Adrenal gland (tissue), 12 donors: ENCODE results near the gene NINL. TPM values are rescaled to one million over a fixed set of nuclear protein-coding genes. Genes with fewer than 3 reads are reported as not detected.
"Not testable (repeated sequence)": the region's sequence is repeated elsewhere in the genome, so short reads cannot be mapped to it uniquely, and the experiment has no call there.

Experiments used
- DNase-seq, 7 donors: peaks; one replicate each; pipeline ENCODE4 v3.0.0-alpha.2; 2019 to 2020
- H3K27ac ChIP-seq, 5 donors: fragments of 200-600 bp; sonication (generic) in 4 of 5; 1 replicate in 3 of 5; 2 replicates in 2 of 5; pipeline versions ENCODE4 v1.5.1 to v1.8.0; 2016 to 2020; ENCODE audit warnings: mild to moderate bottlenecking in 1 of 5
- H3K27me3 ChIP-seq: fragments of 200-600 bp; 2 replicates; pipeline ENCODE4 v1.8.0; 2021
- H3K36me3 ChIP-seq, 2 donors: fragments of 200-600 bp; replicated peaks in 1 of 2; 1 replicate in 1 of 2; 2 replicates in 1 of 2; pipeline versions ENCODE4 v1.5.1 to v1.8.0; 2018 to 2022
- H3K4me1 ChIP-seq, 2 donors: fragments of 200-600 bp; replicated peaks in 1 of 2; 1 replicate in 1 of 2; 2 replicates in 1 of 2; pipeline versions ENCODE4 v1.5.1 to v1.8.0; 2018 to 2021
- H3K4me3 ChIP-seq, 4 donors: fragments of 200-600 bp; sonication (generic) in 3 of 4; one replicate each; pipeline ENCODE4 v1.5.1; 2016 to 2018
- H3K9me3 ChIP-seq, 3 donors: fragments of 200-600 bp; sonication (generic) in 1 of 3; replicated peaks in 1 of 3; 1 replicate in 2 of 3; 2 replicates in 1 of 3; pipeline versions ENCODE4 v1.5.1 to v1.8.0; 2016 to 2021
- POLR2A ChIP-seq, 2 donors: fragments of 450-650 bp; IDR thresholded peaks; one replicate each; pipeline ENCODE4 v1.6.1; 2017; ENCODE audit warnings: antibody characterized with exemption in 2 of 2, mild to moderate bottlenecking in 2 of 2, moderate library complexity in 1 of 2
- WGBS, 4 donors: extraction: QIAGEN DNeasy Blood & Tissue Kit in 2 of 4; methylation state at CpG; one replicate each; pipeline versions ENCODE4 v1.1.5 to v1.1.7; 2013 to 2017; 5-methylcytosine and 5-hydroxymethylcytosine counted together
- intact Hi-C, 2 donors: fragments of 100-400 bp; cut with DNase I; formaldehyde crosslinking; loops; one replicate each; pipeline versions ENCODE4 v1.14.1 to v1.15.0; 2022 to 2023
- polyA plus RNA-seq, 3 donors: library from polyadenylated mRNA; stranded (reverse); fragments of 200-250 nt in 2 of 3; fragments of 350-450 nt in 1 of 3; fragmentation: Illumina TruSeq in 1 of 3; extraction: RNeasy Lipid Tissue Mini Kit (QIAGEN cat#74804) in 1 of 3; gene quantifications; one replicate each; pipeline ENCODE4 v1.2.3, GENCODE V29; 2013 to 2014
- total RNA-seq, 9 donors: library from RNA; depleted of rRNA in 4 of 9; stranded (reverse); fragments of >200 nt in 4 of 9; fragments of 120-200 nt in 1 of 9; fragmentation: NEBNext Ultra II Directional in 1 of 9; extraction: Animal tissue kit (Norgen Biotek cat#: 25700) in 1 of 9; gene quantifications; one replicate each; pipeline versions ENCODE4 v1.1.0 to v1.2.4, GENCODE V29; 2013 to 2023
- TF ChIP-seq, protein P1 (sequence below), 6 experiments: fragments of 450-650 bp in 4 of 6; fragments of 200-600 bp in 2 of 6; sonication (generic) in 1 of 6; IDR thresholded peaks; 1 replicate in 5 of 6; 2 replicates in 1 of 6; pipeline versions ENCODE4 v1.5.1 to v1.8.0; 2016 to 2021; ENCODE audit warnings: antibody characterized with exemption in 6 of 6, mild to moderate bottlenecking in 2 of 6, moderate library complexity in 1 of 6
- donor health status: healthy with polysubstance abuse.
- donor health status: Bipolar disorder and iron deficiency.
- donor health status: DM: yes; HTN: yes; CAD: no.
- donor health status: DM: no; HTN: no; CAD: no.
- donor health status: DM: no; HTN: no; CAD: no.
- donor health status: DM: yes; HTN: yes; CAD: no.

Gene NINL
- total and polyA plus RNA-seq, 12 donors: 10.0 to 30.9 (median 15.4) TPM

DNA sequence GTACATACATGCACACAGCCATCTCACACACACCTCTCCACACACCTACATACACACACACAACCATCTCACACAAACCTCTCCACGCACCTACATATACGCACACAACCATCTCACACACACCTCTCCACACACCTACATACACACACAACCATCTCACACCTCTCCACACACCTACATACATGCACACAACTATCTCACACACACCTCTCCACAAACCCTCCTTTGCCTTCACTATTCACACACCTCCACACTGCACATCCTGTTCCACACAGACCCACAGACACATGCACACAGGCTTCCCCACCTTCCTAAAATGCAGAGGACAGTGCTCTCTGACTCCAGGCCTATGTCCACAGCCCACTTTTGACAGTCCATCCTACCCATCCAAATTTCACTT lies 16.3 kb upstream of the NINL start:
- no peaks in the 10 kb centered on the region for H3K36me3 ChIP-seq
- intact Hi-C loops: loop anchor here in 1 of 2 donors (10.0 kb wide), 1 partner anchor 107 kb away; no protein-coding TSS in a partner anchor
- H3K4me1 ChIP-seq: no peaks in the 10 kb centered on the region
- no peak overlapping the region for H3K4me3 ChIP-seq
- H3K9me3 ChIP-seq: no peaks in the 10 kb centered on the region
- no peak overlapping the region for H3K27ac ChIP-seq
- WGBS, 4 donors: 62 to 93% (median 78%) methylated on average over 2 of the region's 2 CpGs
- TF ChIP-seq POLR2A (IDR thresholded peaks at IDR 0.05): no peak
- TF ChIP-seq, protein P1, sequence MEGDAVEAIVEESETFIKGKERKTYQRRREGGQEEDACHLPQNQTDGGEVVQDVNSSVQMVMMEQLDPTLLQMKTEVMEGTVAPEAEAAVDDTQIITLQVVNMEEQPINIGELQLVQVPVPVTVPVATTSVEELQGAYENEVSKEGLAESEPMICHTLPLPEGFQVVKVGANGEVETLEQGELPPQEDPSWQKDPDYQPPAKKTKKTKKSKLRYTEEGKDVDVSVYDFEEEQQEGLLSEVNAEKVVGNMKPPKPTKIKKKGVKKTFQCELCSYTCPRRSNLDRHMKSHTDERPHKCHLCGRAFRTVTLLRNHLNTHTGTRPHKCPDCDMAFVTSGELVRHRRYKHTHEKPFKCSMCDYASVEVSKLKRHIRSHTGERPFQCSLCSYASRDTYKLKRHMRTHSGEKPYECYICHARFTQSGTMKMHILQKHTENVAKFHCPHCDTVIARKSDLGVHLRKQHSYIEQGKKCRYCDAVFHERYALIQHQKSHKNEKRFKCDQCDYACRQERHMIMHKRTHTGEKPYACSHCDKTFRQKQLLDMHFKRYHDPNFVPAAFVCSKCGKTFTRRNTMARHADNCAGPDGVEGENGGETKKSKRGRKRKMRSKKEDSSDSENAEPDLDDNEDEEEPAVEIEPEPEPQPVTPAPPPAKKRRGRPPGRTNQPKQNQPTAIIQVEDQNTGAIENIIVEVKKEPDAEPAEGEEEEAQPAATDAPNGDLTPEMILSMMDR (IDR thresholded peaks at IDR 0.05): no peak
- no peak for DNase-seq
- H3K27me3 ChIP-seq: no peaks in the 10 kb centered on the region

DNA sequence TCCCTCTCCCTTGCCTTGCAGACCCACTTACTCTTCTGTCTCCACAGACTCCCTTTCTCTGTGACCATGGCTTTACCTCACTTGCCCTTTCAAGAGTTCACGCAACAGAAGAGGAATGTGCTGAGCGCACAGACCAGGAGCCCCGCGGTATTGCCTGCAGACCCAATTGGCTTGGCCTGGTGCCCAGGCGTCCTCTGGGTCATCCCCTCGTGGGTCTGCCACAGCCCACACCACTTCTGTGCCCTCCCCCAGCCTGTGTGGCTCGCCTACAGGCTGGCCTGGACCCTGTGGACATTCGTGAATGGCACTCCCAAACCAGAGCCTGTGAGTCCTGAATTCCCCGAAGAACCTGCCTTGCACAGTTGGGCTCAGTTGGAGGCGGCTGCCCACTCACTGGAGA lies 15.3 kb upstream of the NINL start:
- 70 to 80% (median 74%) methylated on average over 8 to 10 of the region's 10 CpGs for WGBS, 4 donors
- Histone ChIP-seq H3K9me3 (no peaks in the 10 kb centered on the region), H3K36me3 (no peaks in the 10 kb centered on the region), H3K27ac (no peak overlapping the region), H3K4me3 (no peak overlapping the region), H3K4me1 (no peaks in the 10 kb centered on the region), H3K27me3 (no peaks in the 10 kb centered on the region)
- TF ChIP-seq POLR2A (IDR thresholded peaks at IDR 0.05): no peak
- TF ChIP-seq, protein P1 (IDR thresholded peaks at IDR 0.05): no peak
- intact Hi-C loops: loop anchor here in 1 of 2 donors (10.0 kb wide), 1 partner anchor 106 kb away; no protein-coding TSS in a partner anchor
- DNase-seq: no peak

DNA sequence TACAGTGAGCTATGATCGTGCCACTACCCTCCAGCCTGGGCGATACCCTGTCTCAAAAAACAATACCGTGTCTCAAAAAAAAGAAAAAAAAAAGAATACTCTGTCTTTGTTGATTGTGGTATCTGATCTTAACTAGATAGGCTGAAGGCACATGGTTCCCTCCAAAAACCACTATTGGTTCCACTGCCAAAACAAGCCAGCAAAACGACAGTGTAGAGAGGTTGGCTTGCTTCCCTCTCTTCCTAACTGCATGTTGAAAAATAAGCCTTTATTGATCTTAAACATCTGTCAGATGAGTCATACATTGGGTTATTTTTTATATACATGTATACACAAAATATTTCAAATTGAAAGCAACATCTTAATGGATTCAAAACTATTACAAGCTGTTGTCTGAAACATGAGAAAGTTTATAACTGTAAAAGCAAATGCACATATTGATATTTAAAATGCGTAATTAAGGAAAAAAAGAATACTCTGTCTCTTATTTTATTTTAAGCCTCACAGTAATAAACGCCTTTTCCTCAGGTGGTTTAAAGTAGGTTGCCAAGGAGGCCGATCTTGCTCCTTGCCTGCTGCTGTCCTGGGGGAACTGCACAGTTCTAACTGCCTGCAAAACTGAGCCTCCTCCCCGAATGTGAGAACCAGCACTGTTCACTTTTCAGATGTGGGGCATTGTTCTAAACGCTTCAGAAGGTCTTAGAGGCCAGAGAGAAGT lies 7.0 kb upstream of the NINL start:
- Histone ChIP-seq H3K4me3 (no peak overlapping the region), H3K36me3 (no peaks in the 10 kb centered on the region), H3K27ac (no peak overlapping the region), H3K4me1 (no peaks in the 10 kb centered on the region), H3K27me3 (no peaks in the 10 kb centered on the region), H3K9me3 (no peaks in the 10 kb centered on the region)
- 67 to 79% (median 76%) methylated on average over 9 of the region's 9 CpGs for WGBS, 4 donors
- no peak for DNase-seq
- TF ChIP-seq POLR2A (IDR thresholded peaks at IDR 0.05): no peak
- TF ChIP-seq, protein P1 (IDR thresholded peaks at IDR 0.05): no peak
- intact Hi-C loops: no loop called here

DNA sequence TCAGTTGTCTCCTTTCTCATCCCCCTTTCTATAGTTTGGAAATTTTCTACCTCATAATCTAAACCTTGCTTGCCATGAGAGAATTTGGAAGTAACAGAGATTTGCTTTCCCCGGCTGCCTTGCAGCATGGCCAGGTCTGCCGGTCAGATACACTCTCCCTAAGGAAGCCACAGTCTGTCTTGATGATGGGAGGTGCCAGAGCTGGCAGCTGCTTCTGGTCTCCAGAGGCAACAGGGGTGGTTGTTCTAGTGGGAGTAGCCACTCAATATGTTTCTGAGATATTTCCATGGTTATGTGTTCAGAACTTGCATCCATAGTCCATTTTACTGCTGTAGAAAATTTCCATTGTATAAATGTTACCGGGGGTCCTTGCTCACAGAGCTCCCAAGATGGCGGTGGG lies 5.4 kb upstream of the NINL start:
- H3K4me3 ChIP-seq, H3K27me3 ChIP-seq, H3K27ac ChIP-seq, H3K9me3 ChIP-seq, H3K4me1 ChIP-seq, intact Hi-C loops, DNase-seq, H3K36me3 ChIP-seq: not testable (repeated sequence)
- WGBS, 4 donors: 88 to 97% (median 91%) methylated on average over 2 to 4 of the region's 4 CpGs

DNA sequence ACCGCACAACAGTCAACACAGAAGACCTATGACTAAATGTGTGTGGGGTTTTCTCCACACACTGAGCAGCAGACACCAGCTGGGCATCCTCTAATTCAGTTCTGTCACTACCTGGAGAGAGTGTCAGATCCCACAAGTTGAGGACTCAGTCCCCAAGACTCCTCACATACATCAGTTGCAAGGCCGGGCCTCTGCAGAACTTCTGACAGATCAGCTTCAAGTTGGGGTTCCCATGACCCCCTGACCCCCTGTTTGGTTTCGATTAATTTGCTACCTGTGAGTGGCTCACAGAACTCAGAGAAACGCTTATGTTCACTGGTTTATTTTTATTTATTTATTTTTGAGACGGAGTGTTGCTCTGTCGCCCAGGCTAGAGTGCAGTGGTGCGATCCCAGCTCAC lies 3.2 kb upstream of the NINL start:
- no peak for DNase-seq
- WGBS, 4 donors: 95 to 98% (median 96%) methylated on average over 7 of the region's 7 CpGs
- no peak overlapping the region for H3K27ac ChIP-seq
- H3K4me3 ChIP-seq: no peak overlapping the region
- no peaks in the 10 kb centered on the region for H3K36me3 ChIP-seq
- no peaks in the 10 kb centered on the region for H3K9me3 ChIP-seq
- H3K4me1 ChIP-seq: peaks cover 6% of the 10 kb centered on the region in 2 donors
- intact Hi-C loops: no loop called here
- no peaks in the 10 kb centered on the region for H3K27me3 ChIP-seq
- TF ChIP-seq, protein P1 (IDR thresholded peaks at IDR 0.05): no peak
